SIG-M5 treated with dmso at 0.1 percent for 504 hours (cell line): ENCODE results near the gene IRF1.
"Not testable (repeated sequence)": the region's sequence is repeated elsewhere in the genome, so short reads cannot be mapped to it uniquely, and the experiment has no call there.

Source experiments
- DNase-seq: peaks from one replicate; lab custom pipeline; 2025; ENCODE audit not compliant: unreplicated experiment; lab: John Stamatoyannopoulos, UW

The IRF1 gene, protein sequence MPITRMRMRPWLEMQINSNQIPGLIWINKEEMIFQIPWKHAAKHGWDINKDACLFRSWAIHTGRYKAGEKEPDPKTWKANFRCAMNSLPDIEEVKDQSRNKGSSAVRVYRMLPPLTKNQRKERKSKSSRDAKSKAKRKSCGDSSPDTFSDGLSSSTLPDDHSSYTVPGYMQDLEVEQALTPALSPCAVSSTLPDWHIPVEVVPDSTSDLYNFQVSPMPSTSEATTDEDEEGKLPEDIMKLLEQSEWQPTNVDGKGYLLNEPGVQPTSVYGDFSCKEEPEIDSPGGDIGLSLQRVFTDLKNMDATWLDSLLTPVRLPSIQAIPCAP

DNA sequence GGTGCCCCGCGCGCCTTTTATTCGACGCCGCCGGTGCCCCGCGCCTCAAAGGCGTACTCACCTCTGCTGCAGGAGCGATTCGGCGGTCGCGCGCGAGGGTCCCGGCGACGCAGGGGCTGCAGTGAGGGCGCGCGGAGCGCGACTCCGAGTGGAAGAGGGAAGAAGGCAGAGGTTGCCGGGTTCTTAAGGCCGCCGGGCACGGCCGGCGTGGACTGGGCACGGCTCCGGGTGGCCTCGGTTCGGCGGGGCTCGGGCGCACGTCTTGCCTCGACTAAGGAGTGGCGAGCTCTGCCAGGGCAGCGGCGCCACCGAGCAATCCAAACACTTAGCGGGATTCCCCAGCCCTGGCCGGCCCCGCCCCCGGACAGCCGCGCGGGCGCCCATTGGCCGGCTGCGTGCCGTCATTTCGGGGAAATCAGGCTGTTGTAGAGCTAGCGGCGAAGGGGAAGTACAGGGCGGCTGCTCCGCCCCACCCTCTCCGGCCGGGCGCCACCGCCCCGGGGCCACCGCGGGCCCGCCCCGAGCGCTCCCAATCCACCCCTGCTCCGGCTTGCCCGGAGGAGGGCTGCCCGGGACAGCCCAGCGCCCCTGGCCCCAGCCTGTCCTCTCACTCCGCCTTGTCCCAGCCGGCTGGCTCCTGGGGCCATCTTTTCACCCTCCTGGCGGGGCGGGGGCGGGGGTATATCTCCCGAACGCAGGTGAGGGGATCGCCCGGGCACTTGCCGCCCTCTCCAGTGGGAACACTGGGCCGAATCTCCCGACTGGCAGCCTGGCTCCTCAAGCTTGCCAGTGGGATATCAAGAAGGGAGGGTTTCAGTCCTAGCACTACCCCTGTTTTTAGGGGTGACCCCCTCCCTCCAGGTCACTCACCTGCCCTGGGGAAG, at the start of gene IRF1:
IRF1 (minus strand) TSS at position 290 of the 884 bp plus-strand sequence. CDS start 1,295 bp downstream, outside the sequence.
- peak; percentile 94 for DNase-seq

DNA sequence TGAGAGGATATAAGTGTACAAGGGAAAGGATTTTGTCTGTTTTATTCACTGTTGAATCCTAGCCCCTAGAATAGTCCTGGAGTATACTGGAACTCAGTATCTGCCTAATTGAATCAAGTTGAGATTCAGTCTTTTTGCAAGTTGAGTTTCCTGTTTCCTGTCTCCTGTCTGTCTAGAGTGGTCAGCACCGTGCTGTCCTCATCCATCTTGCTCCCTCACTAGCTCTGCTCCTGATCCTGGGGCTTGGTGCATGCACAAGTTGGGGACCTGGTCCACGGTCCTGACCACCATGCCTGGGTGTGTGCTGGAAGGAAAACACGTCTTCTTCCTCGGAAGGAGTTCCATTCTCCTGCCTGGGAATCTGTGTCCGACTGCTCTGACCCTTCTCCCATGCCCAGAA, 49.6 kb upstream of the IRF1 start:
- no peak for DNase-seq

DNA sequence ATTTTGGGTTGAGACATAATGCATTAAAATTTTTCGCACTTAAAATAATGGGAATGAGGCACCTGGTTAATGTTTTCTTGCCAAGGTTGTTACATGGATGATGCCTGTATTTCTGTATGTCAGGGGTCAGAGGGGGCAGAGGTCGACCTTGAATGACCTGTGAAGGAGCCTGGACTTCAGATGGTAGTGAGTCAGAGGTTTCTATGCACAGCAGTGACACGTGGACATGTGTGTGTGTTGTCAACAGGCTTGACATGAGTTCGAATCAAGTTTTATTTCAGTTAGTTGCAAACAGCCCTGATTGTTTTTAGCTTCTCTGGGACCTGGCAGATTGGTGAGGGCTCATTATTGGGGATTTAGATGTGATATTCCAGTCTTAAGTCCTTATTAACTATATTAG, 49.1 kb upstream of the IRF1 start:
- no peak for DNase-seq

DNA sequence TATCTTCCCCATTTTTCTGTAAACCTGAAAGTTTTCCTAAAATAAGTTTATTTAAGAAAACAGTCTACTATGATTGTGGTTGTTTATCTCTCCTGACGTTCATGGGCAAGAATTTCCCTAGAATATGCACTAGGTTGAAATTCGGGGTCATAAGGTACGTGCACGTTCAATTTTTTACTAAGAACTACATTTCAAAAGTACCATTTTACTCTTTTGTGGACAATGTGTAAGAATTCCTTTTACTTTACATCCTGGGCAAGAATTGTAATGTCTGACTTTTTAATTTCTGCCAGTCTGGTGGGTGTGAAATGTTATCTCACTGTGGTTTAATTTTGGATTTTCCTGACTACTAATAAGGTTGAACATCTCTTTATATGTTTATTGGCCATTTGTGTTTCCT, 40.4 kb upstream of the IRF1 start:
- no peak for DNase-seq

DNA sequence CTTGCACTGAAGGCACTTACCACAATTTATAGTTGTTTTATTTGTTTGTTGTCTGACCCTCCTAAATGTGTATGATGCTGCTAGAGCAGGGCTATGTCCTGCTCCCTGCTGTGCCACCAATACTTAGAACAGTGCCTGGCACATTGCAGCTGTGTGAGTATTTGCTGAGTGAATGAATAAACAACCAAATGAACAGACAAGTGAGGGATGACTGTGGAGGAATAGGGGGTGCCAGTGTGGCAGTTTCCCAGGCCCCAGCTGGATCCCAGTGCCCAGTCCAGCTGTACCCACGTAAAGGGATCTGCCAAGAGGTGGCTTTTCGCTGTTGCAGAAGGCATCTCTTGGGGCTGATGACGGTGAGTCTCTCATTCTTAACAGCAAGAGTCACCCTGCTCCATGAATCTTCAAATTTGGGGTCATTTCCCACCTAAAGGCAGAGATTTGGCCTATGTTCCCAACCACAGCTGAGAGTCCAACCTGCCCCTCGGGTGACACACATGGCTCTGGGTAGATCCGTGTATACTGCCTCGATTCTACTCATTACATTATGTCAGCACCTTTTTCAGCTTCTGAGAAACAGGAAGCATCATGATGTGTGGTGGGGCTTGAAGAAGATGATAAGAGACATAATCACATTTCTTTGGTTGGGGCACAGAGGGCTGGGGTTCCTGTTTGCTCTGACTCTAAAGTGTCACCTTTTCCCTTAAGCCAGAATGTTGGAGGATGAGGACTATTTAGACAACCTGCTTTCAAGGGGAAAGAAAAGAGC, 38.5 kb upstream of the IRF1 start:
- no peak for DNase-seq

DNA sequence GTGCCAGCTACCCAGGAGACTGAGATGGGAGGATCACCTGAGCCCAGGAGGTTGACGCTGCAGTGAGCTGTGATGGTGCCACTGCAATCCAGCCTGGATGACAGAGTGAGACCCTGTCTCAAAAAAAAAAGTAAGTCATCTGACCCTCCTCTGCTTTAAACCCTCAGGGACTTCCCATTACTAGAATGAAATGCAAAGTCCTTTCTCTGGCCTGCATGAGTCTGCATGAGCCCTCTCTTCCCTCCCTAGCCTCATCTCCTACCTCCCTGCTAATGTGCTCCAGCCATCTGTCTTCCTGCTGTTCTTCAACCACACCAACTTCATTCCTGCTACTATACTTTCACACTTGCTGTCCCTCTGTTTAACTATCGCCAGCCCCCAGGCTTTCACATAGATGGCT, 37.4 kb upstream of the IRF1 start:
- no peak for DNase-seq

DNA sequence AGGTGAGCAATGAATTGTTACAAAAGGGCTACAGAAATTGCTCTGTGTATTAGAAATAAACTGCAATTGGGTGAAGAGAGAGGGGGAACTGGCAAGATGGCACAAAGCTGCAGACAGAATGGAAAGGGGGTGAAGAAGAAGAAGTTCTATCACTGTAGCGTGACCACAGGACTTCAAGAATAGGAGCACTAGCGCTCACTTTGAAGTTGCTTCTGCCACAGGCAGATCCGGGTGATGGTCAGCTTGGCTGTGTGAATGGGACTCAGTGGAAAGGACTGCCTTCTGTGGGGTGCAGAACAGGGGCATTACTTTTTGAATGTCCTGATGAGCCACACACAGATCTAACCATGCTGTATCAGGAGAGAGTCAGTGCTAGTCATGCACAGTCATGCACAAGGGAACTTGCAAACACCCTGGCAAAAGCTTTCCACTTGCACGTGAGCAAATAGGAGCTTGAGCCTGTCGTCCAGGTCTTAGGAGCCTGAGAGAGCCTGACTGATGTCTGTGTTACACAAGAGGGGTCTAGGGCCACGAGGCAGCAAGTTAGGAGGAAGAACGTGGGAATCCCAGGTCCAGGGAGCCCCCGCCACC, 36.5 kb upstream of the IRF1 start:
- peak; percentile 16 for DNase-seq

DNA sequence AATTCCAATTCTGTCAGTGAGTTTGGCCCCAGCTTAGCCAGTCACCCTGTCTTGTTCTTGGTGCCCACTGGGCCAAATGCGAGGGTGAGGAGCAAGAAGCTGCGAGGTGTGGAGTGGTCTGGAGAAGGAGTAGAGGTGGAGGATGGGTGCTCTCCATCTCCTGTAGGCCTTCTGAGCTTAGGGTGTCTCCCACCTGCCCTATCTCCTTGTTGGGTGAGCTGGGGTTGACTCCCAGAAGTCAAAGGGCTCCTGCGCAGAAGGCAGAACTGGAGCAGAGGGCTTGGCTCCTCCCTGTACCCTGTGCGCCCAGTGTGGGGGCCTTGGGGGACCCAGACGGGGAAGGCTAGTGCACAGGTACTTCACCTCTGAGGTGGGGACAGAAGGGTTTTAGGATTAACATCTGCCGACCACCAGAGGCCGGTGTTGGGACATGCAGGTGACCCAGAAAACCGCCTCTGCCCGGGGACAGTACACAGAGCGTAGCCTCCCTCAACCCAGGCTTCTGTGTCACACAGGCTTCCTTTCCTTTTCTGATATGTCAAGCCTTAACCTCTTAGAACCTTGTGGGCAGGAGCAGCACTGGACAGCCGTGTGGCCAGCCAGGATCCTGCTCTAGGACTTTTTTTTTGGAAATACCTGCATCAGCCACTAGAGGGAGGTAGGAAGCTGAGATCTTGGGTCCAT, 35.9 kb upstream of the IRF1 start:
- peak; percentile 55 for DNase-seq

DNA sequence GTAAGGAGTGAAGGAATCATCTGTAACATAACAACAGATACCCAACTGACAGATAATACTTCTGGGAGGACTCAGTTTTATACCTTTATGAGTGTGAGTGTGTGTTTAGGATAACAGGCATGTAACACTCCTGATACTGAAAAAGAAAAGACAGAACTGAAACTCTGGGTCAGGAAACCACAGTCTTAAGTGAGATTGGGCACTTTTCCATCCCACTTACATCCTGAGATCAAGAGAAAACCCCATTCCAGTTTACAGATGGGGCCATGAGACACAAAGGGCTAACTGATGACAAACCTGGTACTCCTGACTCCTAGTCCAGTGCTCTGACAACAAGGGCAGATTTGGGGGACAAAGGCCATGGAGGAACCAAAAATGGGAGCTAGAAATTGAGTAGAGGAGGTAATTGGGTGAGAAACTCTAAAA, 34.7 kb upstream of the IRF1 start:
- peak; percentile 66 for DNase-seq

DNA sequence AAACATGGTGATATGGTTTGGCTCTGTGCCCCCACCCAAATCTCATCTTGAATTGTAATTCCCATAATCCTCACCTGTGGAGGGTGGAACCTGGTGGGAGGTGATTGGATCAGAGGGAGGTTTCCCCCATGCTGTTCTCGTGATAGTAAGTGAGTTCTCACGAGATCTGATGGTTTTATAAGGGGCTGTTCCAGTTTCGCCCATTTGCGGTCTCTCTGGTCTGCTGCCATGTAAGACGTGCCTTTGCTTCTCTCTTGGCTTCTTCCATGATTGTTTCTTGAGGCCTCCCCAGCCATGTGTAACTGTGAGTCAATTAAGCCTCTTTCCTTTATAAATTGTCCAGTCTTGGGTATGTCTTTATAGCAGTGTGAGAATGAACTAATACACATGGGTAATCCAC, 34.3 kb upstream of the IRF1 start:
- not testable (repeated sequence) for DNase-seq

DNA sequence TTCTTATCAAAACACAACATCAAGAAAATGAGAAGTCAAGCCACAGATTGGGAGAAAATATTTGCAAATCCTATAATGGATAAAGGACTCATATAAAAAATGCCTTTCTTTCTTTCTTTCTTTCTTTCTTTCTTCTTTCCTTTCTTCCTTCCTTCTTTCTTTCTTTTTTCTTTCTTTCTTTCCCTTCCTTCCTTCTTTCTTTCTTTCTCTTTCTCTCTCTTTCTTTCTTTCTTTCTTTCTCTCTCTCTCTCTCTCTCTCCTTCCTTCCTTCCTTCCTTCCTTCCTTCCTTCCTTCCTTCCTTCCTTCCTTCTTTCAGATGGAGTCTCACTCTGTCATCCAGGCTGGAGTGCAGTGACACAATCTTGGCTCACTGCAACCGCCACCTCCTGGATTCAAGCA, 31.5 kb upstream of the IRF1 start:
- DNase-seq = not testable (repeated sequence)

DNA sequence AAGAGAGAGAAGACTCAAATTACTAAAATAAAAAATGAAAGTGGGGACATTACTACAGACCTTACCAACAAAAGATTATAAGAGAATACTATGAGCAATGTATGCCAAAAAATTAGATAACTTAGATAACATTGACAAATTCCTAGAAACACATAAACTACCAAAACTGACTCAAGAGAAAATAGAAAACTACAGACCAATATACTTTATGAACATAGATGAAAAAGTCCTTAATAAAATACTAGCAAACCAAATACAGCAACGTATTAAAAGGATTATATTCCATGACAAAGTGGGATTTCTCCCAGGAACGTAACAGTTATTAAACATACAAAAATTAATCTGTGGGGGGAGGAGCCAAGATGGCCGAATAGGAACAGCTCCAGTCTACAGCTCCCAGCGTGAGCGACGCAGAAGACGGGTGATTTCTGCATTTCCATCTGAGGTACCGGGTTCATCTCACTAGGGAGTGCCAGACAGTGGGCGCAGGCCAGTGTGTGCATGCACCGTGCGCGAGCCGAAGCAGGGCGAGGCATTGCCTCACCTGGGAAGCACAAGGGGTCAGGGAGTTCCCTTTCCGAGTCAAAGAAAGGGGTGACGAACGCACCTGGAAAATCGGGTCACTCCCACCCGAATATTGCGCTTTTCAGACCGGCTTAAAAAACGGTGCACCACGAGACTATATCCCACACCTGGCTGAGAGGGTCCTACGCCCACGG, 23.2 kb upstream of the IRF1 start:
- not testable (repeated sequence) for DNase-seq

DNA sequence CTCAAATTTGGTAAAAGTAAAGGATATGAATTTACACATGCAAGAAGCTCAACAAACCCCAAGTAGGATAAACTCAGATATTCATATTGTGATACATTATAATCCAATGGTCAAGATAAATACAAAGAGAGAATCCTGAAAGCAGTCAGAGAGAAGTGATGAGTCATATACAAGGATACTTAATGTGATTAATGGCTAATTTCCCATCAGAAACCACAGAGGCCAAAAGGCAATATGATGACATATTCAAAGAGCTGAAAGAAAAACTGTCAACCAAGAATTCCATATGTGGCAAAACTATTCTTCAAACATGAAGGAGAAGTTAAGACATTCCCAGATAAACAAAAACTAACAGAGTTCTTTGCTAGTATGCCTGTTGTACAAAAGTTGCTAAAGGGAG, 19.5 kb upstream of the IRF1 start:
- DNase-seq = no peak

DNA sequence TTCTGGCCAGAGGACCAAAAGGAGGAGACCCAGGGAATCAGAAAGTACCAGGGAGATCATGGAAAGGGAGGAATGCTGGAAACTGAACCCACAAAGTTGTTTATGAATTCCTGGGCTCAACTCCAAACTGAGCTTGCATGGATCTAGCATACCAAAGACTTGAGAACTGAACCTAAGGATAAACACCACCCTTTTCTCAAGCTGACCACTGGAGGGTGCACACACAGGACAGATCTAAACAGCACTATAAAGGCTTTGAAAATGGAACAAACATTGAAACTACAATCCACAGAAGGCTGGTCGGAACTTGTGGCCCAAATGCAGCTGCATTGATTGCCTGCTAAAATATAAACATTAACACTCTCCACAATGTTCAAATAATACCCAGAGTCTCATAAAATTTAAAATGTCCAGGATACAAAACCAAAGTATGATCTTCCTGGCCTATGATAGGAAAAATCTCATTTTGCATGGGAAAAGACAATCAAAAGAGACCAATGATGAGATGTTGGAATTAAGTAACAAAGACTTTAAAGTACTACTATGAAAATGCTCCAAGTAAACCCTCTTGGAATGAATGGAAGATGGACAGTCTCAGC, 15.6 kb upstream of the IRF1 start:
- DNase-seq = peak; percentile 63

DNA sequence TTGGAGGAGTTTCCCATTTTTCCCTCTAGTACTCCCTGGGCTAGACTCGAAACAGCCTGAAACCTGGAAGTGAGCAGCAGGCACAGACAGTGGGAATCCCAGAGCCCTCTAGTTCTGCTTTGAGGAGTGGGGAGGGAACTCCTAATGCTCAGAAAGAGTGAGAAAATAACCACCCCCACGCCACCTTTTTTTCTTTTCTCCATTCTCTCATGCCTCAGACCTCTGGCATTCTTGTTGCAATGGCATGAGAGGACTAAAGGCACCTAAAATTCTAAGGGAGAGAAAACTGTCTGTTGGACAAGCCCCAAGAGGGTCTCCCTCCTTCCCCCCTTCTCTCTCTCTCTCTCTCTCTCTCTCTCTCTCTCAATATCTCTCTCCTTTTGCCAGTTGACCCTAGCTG, 15.1 kb upstream of the IRF1 start:
- DNase-seq = no peak

DNA sequence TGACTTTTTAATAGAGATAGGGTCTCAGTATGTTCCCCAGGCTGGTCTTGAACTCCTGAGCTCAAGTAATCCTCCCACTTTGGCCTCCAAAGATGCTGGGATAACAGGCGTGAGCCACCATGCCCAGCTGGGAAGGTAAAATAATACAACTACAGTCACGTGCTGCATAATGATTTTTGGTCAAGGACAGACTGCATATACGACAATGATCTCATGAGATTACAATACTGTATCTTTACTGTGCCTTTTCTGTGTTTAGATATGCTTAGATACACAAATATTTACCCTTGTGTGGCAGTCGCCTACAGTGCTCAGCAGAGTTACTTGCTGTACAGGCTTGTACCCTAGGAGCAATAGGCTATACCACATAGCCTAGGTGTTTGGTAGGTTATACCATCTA, 14.2 kb upstream of the IRF1 start:
- no peak for DNase-seq

DNA sequence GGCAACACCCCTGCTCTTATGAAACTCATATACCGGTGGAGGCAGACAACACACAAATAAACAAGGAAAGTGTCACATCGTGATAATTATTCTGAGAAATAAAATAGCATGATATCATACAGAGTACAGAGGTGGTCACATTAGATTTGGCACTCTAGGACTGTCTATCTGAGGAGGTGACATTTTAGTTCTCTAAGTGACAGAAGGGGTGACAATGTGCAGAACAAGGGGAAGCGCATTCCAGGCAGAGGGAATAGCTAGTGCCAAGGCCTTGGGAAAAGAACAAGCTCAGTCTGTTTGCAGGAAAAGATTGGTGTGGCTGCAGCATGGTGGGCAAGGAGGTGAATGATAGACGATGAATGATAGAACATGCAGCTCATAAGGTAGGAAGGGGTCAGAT, 12.7 kb upstream of the IRF1 start:
- DNase-seq = no peak

DNA sequence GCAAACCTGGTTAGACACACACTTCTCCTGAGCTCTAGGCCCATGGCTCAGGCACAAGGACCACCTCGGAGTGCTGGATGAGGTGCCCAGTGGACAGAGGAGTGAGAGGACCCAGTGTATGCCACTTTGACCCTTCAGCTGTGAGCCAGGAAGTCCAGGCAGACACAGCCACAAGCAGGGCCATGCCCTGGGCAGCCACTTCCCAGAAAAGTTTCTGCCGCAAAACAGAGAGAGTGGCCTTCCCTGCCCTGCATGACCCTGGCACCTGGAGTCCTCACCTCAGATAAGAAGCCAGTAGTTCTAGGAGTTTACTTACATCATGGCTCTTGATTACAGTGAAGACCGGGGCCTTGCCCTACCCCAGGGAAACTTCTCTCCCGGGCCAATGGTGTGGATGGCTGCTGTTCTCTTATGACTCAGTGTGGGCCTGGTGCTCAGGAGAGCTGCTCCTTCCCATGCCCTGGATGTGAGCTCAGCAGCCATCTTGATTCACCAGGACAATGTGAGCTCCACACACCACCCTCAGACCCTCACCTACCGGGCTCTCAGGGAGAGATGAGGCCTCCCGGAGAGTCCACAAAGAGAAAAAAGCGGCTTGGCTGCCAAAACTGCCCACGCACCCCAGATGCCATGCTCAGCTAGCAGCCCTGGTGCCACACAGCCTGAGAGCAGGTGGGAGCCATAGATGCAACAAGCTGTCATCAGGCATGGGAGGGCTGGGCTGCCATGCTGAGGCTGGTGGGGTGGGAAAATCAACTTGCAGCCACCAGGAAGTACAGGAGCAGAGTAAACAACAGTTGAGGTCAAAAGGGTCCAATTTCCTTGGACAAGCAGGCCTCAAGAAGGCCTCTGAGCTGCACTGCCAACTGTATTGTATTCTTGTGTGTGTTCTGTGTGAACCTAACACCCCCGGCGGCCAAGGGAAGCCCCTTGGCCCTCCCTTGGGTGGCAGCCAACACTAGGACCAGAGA, 11.7 kb upstream of the IRF1 start:
- DNase-seq = no peak

DNA sequence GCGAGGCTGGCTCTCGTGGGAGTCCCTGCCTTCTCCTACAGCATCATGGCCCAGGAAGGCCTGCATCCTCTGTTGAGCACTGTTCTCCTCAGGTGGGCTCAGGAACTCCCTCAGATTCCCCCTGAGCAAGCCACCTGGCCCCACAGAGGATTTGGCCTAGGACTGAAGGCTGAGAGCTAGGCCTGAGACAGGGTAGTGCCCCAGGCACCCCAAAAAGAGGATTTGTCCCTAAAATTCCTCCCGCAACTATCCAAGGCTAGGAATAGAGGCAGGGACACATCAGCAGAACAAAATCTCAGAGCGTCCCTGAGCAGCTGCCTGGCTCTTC, 11.0 kb upstream of the IRF1 start:
- no peak for DNase-seq
